SK-N-MC (cell line): ENCODE results near the gene NUP107.

ENCODE experiments used
- DNase-seq: peaks from one replicate; pipeline ENCODE4 v3.0.0-alpha.2; 2011; ENCODE audit warnings: low read depth, low spot score
- H3K27ac ChIP-seq: fragments of 200-600 bp; sonication (generic); 2 replicates; pipeline ENCODE4 v1.5.1; 2016; ENCODE audit warnings: mixed run types
- H3K36me3 ChIP-seq: fragments of 200-600 bp; sonication (generic); 2 replicates; pipeline ENCODE4 v1.6.1; 2017; ENCODE audit warnings: antibody characterized with exemption, low read length, mixed read lengths; ENCODE audit not compliant: insufficient read depth
- H3K4me3 ChIP-seq: fragments of 200-600 bp; sonication (generic); 2 replicates; pipeline ENCODE4 v1.5.1; 2016
- H3K9ac ChIP-seq: fragments of 200-600 bp; sonication (generic); 2 replicates; pipeline ENCODE4 v1.8.0; 2017; ENCODE audit warnings: mixed run types, mixed read lengths; ENCODE audit not compliant: insufficient read length
- H3K9me3 ChIP-seq: fragments of 200-600 bp; sonication (generic); 2 replicates; pipeline ENCODE4 v1.6.1; 2017; ENCODE audit warnings: low read depth, mild to moderate bottlenecking, antibody characterized with exemption, low read length, moderate library complexity, mixed read lengths
- EZH2 ChIP-seq: fragments of 200-600 bp; sonication (generic); IDR thresholded peaks from one replicate; pipeline ENCODE4 v1.6.1; 2017; ENCODE audit warnings: antibody characterized with exemption
- FOXP2 ChIP-seq: optimal IDR thresholded peaks from 2 replicates; pipeline ENCODE3; 2011; ENCODE audit warnings: mild to moderate bottlenecking, moderate library complexity; ENCODE audit not compliant: insufficient read depth; ENCODE audit errors: extremely low read length, control extremely low read depth
- POLR2AphosphoS5 ChIP-seq: IDR thresholded peaks from 2 replicates; pipeline ENCODE4 v1.6.1; 2012; ENCODE audit warnings: mild to moderate bottlenecking, low read depth, low read length, borderline replicate concordance

NUP107 gene

GRCh38 chr12:68749443-68749842 is 62.7 kb downstream of the NUP107 start:
- Histone ChIP-seq H3K27ac (no peak overlapping the region), H3K9ac (no peak overlapping the region), H3K36me3 (peaks cover under 1% of the 10 kb centered on the region; the same call in 1 of the 2 replicates), H3K4me3 (no peak overlapping the region), H3K9me3 (no peaks in the 10 kb centered on the region)
- no peak for DNase-seq
- TF ChIP-seq FOXP2 (no peak), POLR2AphosphoS5 (no peak), EZH2 (no peak)

- no peak overlapping the region for H3K27ac ChIP-seq
- H3K36me3 ChIP-seq = peaks cover 5% of the 10 kb centered on the region
- no peak overlapping the region for H3K9ac ChIP-seq
- DNase-seq = no peak
- TF ChIP-seq POLR2AphosphoS5 (no peak), FOXP2 (no peak), EZH2 (no peak)
- H3K4me3 ChIP-seq = no peak overlapping the region
- no peaks in the 10 kb centered on the region for H3K9me3 ChIP-seq
These were observed 63.1 kb downstream of the NUP107 start for GRCh38 chr12:68749861-68750260.

GRCh38 chr12:68750506-68750905 is 63.7 kb downstream of the NUP107 start:
- no peak for DNase-seq
- no peak overlapping the region for H3K9ac ChIP-seq
- no peak for TF ChIP-seq FOXP2
- TF ChIP-seq POLR2AphosphoS5 = no peak
- no peak for TF ChIP-seq EZH2
- H3K4me3 ChIP-seq = no peak overlapping the region
- H3K36me3 ChIP-seq = peaks cover 10% of the 10 kb centered on the region
- no peaks in the 10 kb centered on the region for H3K9me3 ChIP-seq
- no peak overlapping the region for H3K27ac ChIP-seq

- no peaks in the 10 kb centered on the region for H3K9me3 ChIP-seq
- DNase-seq = no peak
- H3K36me3 ChIP-seq = peaks cover 19% of the 10 kb centered on the region
- TF ChIP-seq POLR2AphosphoS5 (no peak), EZH2 (no peak), FOXP2 (no peak)
- H3K4me3 ChIP-seq = no peak overlapping the region
- H3K9ac ChIP-seq = no peak overlapping the region
- H3K27ac ChIP-seq = no peak overlapping the region
These were observed 68.9 kb downstream of the NUP107 start for GRCh38 chr12:68755536-68756243.

- no peak overlapping the region for H3K4me3 ChIP-seq
These were observed 73.1 kb downstream of the NUP107 start for GRCh38 chr12:68759852-68760251.

GRCh38 chr12:68760806-68761441 is 74.1 kb downstream of the NUP107 start:
- H3K9me3 ChIP-seq = no peaks in the 10 kb centered on the region
- no peak for TF ChIP-seq POLR2AphosphoS5
- no peak for TF ChIP-seq FOXP2
- TF ChIP-seq EZH2 = no peak
- no peak overlapping the region for H3K4me3 ChIP-seq
- peaks cover 8% of the 10 kb centered on the region; the same call in 1 of the 2 replicates for H3K36me3 ChIP-seq
- H3K27ac ChIP-seq = no peak overlapping the region
- DNase-seq = no peak
- H3K9ac ChIP-seq = no peak overlapping the region

More at GRCh38 chr12:68759852-68760251, 73.1 kb downstream of the NUP107 start:
- H3K36me3 ChIP-seq = peaks cover 14% of the 10 kb centered on the region
- H3K27ac ChIP-seq = no peak overlapping the region
- no peak overlapping the region for H3K9ac ChIP-seq
- DNase-seq = no peak
- H3K9me3 ChIP-seq = no peaks in the 10 kb centered on the region
- TF ChIP-seq POLR2AphosphoS5 (no peak), EZH2 (no peak), FOXP2 (no peak)

- TF ChIP-seq FOXP2 (no peak), POLR2AphosphoS5 (no peak), EZH2 (no peak)
- Histone ChIP-seq H3K9ac (no peak overlapping the region), H3K36me3 (peaks cover 8% of the 10 kb centered on the region; the same call in 1 of the 2 replicates), H3K4me3 (no peak overlapping the region), H3K9me3 (no peaks in the 10 kb centered on the region), H3K27ac (no peak overlapping the region)
- no peak for DNase-seq
These were observed 74.6 kb downstream of the NUP107 start for GRCh38 chr12:68761442-68761812.

- H3K4me3 ChIP-seq = no peak overlapping the region
- no peak overlapping the region for H3K9ac ChIP-seq
- peaks cover 8% of the 10 kb centered on the region; the same call in 1 of the 2 replicates for H3K36me3 ChIP-seq
- TF ChIP-seq POLR2AphosphoS5 = no peak
- TF ChIP-seq FOXP2 = no peak
- no peak for TF ChIP-seq EZH2
- H3K27ac ChIP-seq = no peak overlapping the region
- DNase-seq = no peak
- H3K9me3 ChIP-seq = no peaks in the 10 kb centered on the region
These were observed 75.3 kb downstream of the NUP107 start for GRCh38 chr12:68761901-68762630.
